ENCODE measurements around the gene DUSP9. TPM values are rescaled to one million over a fixed set of nuclear protein-coding genes. Genes with fewer than 3 reads are reported as not detected.

Gene DUSP9
- total RNA-seq, 1 experiment from 2014 or later = 2.4 TPM

- Histone ChIP-seq H3K23me2 (ENCODE audit: insufficient read length, low read depth, low read length, poor library complexity, severe bottlenecking) (peaks cover 11% of the 10 kb centered on the region), H3K18ac (ENCODE audit: insufficient read length, low read depth, low read length) (no peak overlapping the region)
These were observed 6.8 kb upstream of the DUSP9 start for GRCh38 chrX:153640045-153640686.

More at GRCh38 chrX:153640045-153640686, 6.8 kb upstream of the DUSP9 start:
- H2BK120ac ChIP-seq (ENCODE audit: low read depth, low read length, poor library complexity, severe bottlenecking) = no peak overlapping the region
- H3K79me2 ChIP-seq (ENCODE audit: insufficient read depth, low read length) = no peaks in the 10 kb centered on the region
- H3K9ac ChIP-seq (ENCODE audit: extremely low read depth, insufficient read length, low read length) = no peak overlapping the region
- peaks cover 23% of the 10 kb centered on the region for H3K9me3 ChIP-seq (ENCODE audit: control insufficient read depth, low read depth, low read length)
- Mint-ChIP-seq H3K4me3 (no peak overlapping the region), H3K4me1 (peaks cover 8 to 12% of the 10 kb centered on the region in 2 experiments), H3K27ac (no peak overlapping the region), H3K27me3 (ENCODE audit: low read depth) (peaks cover 56% of the 10 kb centered on the region), H3K36me3 (ENCODE audit: insufficient read depth in 1 of 3, low read depth in 3 of 3) (peaks cover 0 to 7% (median 2%) of the 10 kb centered on the region in 3 experiments; a peak in 3 of 7 replicates), H3K9me3 (peaks cover 40 to 78% of the 10 kb centered on the region in 2 experiments)
- H3K4me1 ChIP-seq (ENCODE audit: insufficient read depth, low read length) = no peaks in the 10 kb centered on the region; the same call in 1 of the 2 replicates
- peaks cover 2% of the 10 kb centered on the region for H4K20me1 ChIP-seq (ENCODE audit: control insufficient read depth, insufficient read depth, insufficient read length)
- H3K23ac ChIP-seq (ENCODE audit: insufficient read length, low read depth, low read length) = no peak overlapping the region
- no peak overlapping the region for H3K27ac ChIP-seq (ENCODE audit: insufficient read length, low read depth, low read length)
- H3K4ac ChIP-seq (ENCODE audit: low read depth, low read length) = no peak overlapping the region
- no peak overlapping the region for H2AFZ ChIP-seq (ENCODE audit: low read length)
- H4K5ac ChIP-seq (ENCODE audit: insufficient read length, low read depth, low read length) = no peak overlapping the region
- no peak overlapping the region for H4K91ac ChIP-seq (ENCODE audit: insufficient read length, low read depth, low read length)
- H3K4me2 ChIP-seq (ENCODE audit: insufficient read depth, insufficient read length, low read length) = no peak overlapping the region
- no peak overlapping the region for H2AK5ac ChIP-seq (ENCODE audit: insufficient read length, low read length)
- DNase-seq = no peak
- TF ChIP-seq CTCF (conservative IDR thresholded peaks at IDR 0.05) = no peak
- H2BK20ac ChIP-seq (ENCODE audit: low read depth, low read length, poor library complexity, severe bottlenecking) = no peak overlapping the region
- no peak overlapping the region for H4K8ac ChIP-seq (replicated peaks; ENCODE audit: insufficient read length, low read depth, low read length)
- H3K56ac ChIP-seq (ENCODE audit: insufficient read length, low read depth, low read length) = no peak overlapping the region
- H3K79me1 ChIP-seq (ENCODE audit: insufficient read depth, low read depth, low read length, poor library complexity, severe bottlenecking) = no peaks in the 10 kb centered on the region
- no peak overlapping the region for H2BK12ac ChIP-seq (ENCODE audit: insufficient read length, low read depth, low read length)
- no peak overlapping the region for H3T11ph ChIP-seq (ENCODE audit: low read length)
- no CpG with 5 or more reads among the region's 23 CpGs for WGBS (ENCODE audit: extremely low coverage, insufficient read length, low lambda C conversion rate)
- no peak overlapping the region for H3K14ac ChIP-seq (ENCODE audit: insufficient read depth, low read length)
- H3K27me3 ChIP-seq (ENCODE audit: insufficient read depth, low read length) = peaks cover 26% of the 10 kb centered on the region
- H2BK15ac ChIP-seq (ENCODE audit: low read depth, low read length) = no peak overlapping the region
- H2BK5ac ChIP-seq (ENCODE audit: insufficient read length, low read length) = no peak overlapping the region
